Measurements from ENCODE around the gene MYNN.

Gene MYNN

DNA sequence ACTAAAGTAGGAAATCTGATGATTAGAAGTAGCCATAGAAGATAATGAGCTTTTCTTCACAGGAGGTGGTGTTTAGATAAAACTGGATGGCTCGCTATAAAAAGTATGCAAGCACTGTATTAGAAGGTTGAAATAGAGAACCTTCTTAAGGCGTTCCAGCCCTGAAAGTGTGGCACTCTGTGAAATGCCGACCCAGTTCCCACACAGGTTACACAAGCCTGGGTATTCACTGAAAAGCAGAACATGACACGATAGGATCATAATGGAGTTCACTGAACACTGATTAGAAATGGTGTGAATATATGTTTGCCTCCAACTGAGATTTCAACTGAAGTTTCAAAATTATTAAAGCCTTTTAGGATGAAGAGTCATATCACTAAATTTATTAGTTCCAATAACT is 54.5 kb downstream of the MYNN start:
- DNase-seq (ENCODE audit: insufficient read length, low spot score): no peak
- TF ChIP-seq POLR2A (IDR thresholded peaks at IDR 0.05; ENCODE audit: low read depth, low read length): no peak
- FAIRE-seq: no peak

DNA sequence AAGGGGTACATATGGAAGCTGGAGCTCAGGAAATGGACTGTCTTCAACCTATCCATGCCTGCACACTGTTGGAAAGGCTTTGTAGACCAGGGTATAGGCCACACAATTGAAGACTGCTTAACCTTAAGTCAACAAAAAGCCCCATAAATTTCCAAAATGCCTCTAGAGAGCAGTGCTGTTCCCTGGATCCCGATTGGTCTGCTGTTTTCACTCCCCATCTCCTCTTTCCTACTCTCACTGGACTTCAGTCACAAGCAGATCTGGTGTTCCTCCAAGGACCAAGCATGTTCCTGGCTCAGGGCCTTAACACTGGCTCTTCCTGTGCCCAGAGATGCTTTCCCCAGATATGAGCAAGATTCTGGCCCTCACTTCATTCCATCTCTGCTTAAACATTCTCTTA is 62.3 kb downstream of the MYNN start:
- no peak for FAIRE-seq
- no peak for DNase-seq (ENCODE audit: insufficient read length, low spot score)
- TF ChIP-seq POLR2A (IDR thresholded peaks at IDR 0.05; ENCODE audit: low read depth, low read length): no peak

DNA sequence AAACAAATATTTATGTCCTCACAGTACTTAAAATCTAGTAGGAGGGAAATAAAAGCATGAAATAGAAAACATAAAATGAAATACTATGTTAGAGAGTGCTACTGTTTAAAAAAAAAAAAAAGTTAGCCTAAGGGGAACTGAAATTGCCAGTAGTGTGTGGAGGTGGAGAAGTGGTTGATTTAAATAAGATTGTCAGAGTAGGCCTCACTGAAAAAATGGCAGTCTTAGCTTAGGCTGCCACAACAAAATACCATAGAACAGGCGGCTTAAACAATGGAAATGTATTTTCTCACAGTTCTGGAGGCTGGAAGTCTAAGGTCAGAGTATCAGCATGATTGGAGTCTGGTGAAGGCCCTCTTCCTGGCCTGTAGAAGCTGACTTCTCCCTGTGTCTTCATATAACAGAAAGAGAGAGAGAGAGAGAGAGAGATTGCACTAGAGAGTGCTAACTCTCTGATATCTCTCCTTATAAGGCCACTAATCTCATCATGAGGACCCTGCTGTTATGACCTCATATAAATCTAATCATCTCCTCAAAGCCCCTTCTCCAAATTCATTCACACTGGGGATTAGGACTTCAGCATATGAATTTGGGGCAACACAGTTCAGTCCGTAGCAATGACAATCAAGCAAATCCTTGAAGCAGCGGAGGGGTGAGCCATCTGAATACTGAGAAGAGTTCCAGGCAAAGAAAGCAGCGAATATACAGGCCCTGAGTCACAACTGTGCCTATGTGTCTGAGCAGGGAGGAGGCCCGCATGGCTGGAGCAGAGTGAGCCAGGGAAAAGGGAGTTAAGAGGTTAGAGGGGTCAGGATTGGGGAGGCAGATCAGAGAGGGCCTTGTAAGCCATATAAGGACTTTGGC is 63.1 kb downstream of the MYNN start:
- no peak for DNase-seq (ENCODE audit: insufficient read length, low spot score)
- no peak for TF ChIP-seq POLR2A (IDR thresholded peaks at IDR 0.05; ENCODE audit: low read depth, low read length)
- peak; percentile 6 for FAIRE-seq

DNA sequence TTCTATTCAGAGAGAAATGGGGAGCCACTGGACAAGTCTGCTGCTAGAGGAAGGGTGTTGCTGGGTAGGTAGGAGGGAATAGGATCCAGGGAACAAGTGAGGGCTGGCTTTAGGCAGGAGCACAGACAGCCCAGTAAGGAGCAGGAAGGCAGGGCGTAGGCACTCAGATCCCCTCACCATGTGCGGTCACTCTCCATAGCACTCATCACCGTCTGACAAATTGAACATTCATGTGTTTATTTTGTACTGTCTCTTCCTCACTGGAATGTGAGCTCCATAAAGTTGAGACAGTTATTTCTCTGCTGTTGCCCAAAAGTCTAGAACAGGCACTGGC is 63.7 kb downstream of the MYNN start:
- no peak for FAIRE-seq
- no peak for DNase-seq (ENCODE audit: insufficient read length, low spot score)
- TF ChIP-seq POLR2A (IDR thresholded peaks at IDR 0.05; ENCODE audit: low read depth, low read length): no peak

DNA sequence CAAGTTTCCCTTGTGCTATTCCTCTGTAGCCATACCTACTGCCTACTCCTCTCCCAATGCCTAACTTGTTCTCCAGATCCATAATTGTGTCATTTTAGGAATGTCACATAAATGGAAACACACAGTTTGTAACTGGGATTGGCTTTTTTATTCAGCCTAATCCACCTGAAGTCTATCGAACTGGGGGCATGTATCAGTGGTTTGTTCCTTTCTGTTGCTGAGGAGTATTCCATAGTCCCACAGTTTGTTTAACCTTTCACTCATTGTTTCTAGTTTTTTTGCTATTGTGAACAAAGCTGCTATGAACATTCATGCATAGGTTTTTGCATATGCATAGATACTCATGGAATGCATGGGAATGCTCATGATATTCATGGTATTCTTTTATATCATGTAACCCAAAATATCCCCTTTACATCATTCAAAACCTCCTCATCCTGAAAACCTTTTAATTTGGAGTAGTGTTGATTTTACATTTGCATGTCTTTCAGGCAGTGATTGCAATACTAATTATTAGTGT is 65.4 kb downstream of the MYNN start:
- DNase-seq (ENCODE audit: insufficient read length, low spot score) (no peak), FAIRE-seq (no peak)
- TF ChIP-seq POLR2A (IDR thresholded peaks at IDR 0.05; ENCODE audit: low read depth, low read length): no peak
